HepG2 (cell line): ENCODE data around the gene MRPL50. TPM values are rescaled to one million over a fixed set of nuclear protein-coding genes. Genes with fewer than 3 reads are reported as not detected.
A peak's percentile ranks its signal among the peaks of the same experiment; 100 is the strongest.

Experiments used
- AKAP8 ChIP-seq: sonication (generic); formaldehyde crosslinking; IDR thresholded peaks from 2 replicates; pipeline ENCODE4 v1.5.1; 2020; ENCODE audit warnings: mild to moderate bottlenecking, missing genetic modification reagents
- DMTF1 ChIP-seq: sonication (generic); formaldehyde crosslinking; IDR thresholded peaks from 2 replicates; pipeline ENCODE4 v1.4.0; 2020; ENCODE audit warnings: mild to moderate bottlenecking, missing genetic modification reagents
- EHMT2 ChIP-seq: fragments of 200-600 bp; sonication (generic); IDR thresholded peaks from 2 replicates; pipeline ENCODE4 v1.7.0; 2017; ENCODE audit warnings: antibody characterized with exemption, low read depth, low read length, borderline replicate concordance
- ELF4 ChIP-seq: sonication (generic); formaldehyde crosslinking; IDR thresholded peaks from 2 replicates; pipeline ENCODE4 v1.5.0; 2020; ENCODE audit warnings: missing genetic modification reagents, mild to moderate bottlenecking, moderate library complexity, borderline replicate concordance
- GATAD1 ChIP-seq: IDR thresholded peaks from 2 replicates; pipeline ENCODE4 v1.6.1; 2016; ENCODE audit warnings: missing genetic modification reagents, missing compliant biosample characterization
- HOXA3 ChIP-seq: sonication (generic); formaldehyde crosslinking; IDR thresholded peaks from 2 replicates; pipeline ENCODE4 v1.5.0; 2020; ENCODE audit warnings: missing genetic modification reagents
- KDM5A ChIP-seq: fragments of 200-600 bp; sonication (generic); IDR thresholded peaks from 2 replicates; pipeline ENCODE4 v1.7.0; 2018; ENCODE audit warnings: antibody characterized with exemption, mild to moderate bottlenecking, low read length, borderline replicate concordance
- MYC ChIP-seq: sonication (generic); formaldehyde crosslinking; IDR thresholded peaks from 2 replicates; pipeline ENCODE4 v1.9.0; 2021; ENCODE audit warnings: missing genetic modification reagents, borderline replicate concordance
- NFIC ChIP-seq: IDR thresholded peaks from 2 replicates; pipeline ENCODE4 v1.6.1; 2012; ENCODE audit warnings: mild to moderate bottlenecking, low read length, inconsistent platforms
- PLSCR1 ChIP-seq: sonication (generic); formaldehyde crosslinking; IDR thresholded peaks from 2 replicates; pipeline ENCODE4 v1.5.0; 2020; ENCODE audit warnings: missing genetic modification reagents, mild to moderate bottlenecking, borderline replicate concordance
- RERE ChIP-seq: IDR thresholded peaks from 2 replicates; pipeline ENCODE4 v1.6.1; 2016; ENCODE audit warnings: low read depth, missing genetic modification reagents, missing compliant biosample characterization
- SRF ChIP-seq: IDR thresholded peaks from 2 replicates; pipeline ENCODE4 v1.6.1; 2011; ENCODE audit warnings: mild to moderate bottlenecking, low read depth, low read length, moderate library complexity
- SRSF9 ChIP-seq: fragments of 200-400 bp; formaldehyde crosslinking; IDR thresholded peaks from 2 replicates; pipeline ENCODE4 v1.6.1; 2018; ENCODE audit warnings: borderline replicate concordance, mild to moderate bottlenecking, low read depth, low read length; ENCODE audit not compliant: insufficient read depth, poor library complexity, severe bottlenecking
- SSRP1 ChIP-seq: IDR thresholded peaks from 2 replicates; pipeline ENCODE4 v1.6.1; 2016; ENCODE audit warnings: control low read depth
- ZNF207 ChIP-seq: fragments of 450-650 bp; IDR thresholded peaks from 2 replicates; pipeline ENCODE4 v1.6.1; 2016; ENCODE audit warnings: antibody characterized with exemption, borderline replicate concordance
- ZNF256 ChIP-seq: sonication (generic); formaldehyde crosslinking; conservative IDR thresholded peaks from 2 replicates; pipeline ENCODE4 v1.4.0; 2020; ENCODE audit warnings: missing genetic modification reagents
- ZNF562 ChIP-seq: sonication (generic); formaldehyde crosslinking; IDR thresholded peaks from 2 replicates; pipeline ENCODE4 v1.8.0; 2022; ENCODE audit warnings: missing genetic modification reagents, borderline replicate concordance
- ZNF589 ChIP-seq: sonication (generic); formaldehyde crosslinking; conservative IDR thresholded peaks from 2 replicates; pipeline ENCODE4 v1.8.0; 2022; ENCODE audit warnings: mild to moderate bottlenecking, moderate library complexity, missing genetic modification reagents
- ZNF703 ChIP-seq: sonication (generic); formaldehyde crosslinking; IDR thresholded peaks from 2 replicates; pipeline ENCODE4 v1.5.1; 2020; ENCODE audit warnings: missing genetic modification reagents, mild to moderate bottlenecking, moderate library complexity, borderline replicate concordance
- polyA plus RNA-seq, 8 experiments: library from polyadenylated mRNA; depleted of rRNA in 3 of 8; stranded (reverse) in 7 of 8; unstranded in 1 of 8; fragments of >200 nt; fragmentation: Illumina TruSeq in 4 of 8; extraction: Trizol in 4 of 8; gene quantifications; 2 replicates each; pipeline versions ENCODE4 v1.2.1 to v1.2.3, GENCODE V29; 2011 to 2016; ENCODE audit warnings: low read depth in 4 of 8, missing spikeins in 1 of 8, mixed read lengths in 1 of 8; ENCODE audit not compliant: insufficient read depth in 1 of 8
- total RNA-seq, 5 experiments: library from RNA; depleted of rRNA; stranded (reverse); fragments of >200 nt; fragmentation: Illumina TruSeq; extraction: Trizol; gene quantifications; 2 replicates each; pipeline ENCODE4 v1.2.3, GENCODE V29; 2016; ENCODE audit warnings: low read depth in 1 of 5
- TF ChIP-seq, protein P1 (sequence below): IDR thresholded peaks from 2 replicates; pipeline ENCODE4 v1.6.1; 2016; ENCODE audit warnings: mild to moderate bottlenecking

Gene MRPL50
- total and polyA plus RNA-seq, 2 of the 13 experiments (the other 11 are each of a cell fraction or from before 2014, with no cell fraction given), result 37.1 to 70.0 TPM

GRCh38 chr9:101445353-101446029 is 47.1 kb upstream of the MRPL50 start (continued):
- TF ChIP-seq KDM5A, result peak; percentile 59; the same call in 1 of the 2 replicates
- peak; percentile 42; the same call in 1 of the 2 replicates for TF ChIP-seq SSRP1 (CRISPR knock-in tag)
- no peak for TF ChIP-seq DMTF1 (CRISPR knock-in tag)
- TF ChIP-seq PLSCR1, result no peak
- no peak for TF ChIP-seq ZNF207
- TF ChIP-seq, protein P1, sequence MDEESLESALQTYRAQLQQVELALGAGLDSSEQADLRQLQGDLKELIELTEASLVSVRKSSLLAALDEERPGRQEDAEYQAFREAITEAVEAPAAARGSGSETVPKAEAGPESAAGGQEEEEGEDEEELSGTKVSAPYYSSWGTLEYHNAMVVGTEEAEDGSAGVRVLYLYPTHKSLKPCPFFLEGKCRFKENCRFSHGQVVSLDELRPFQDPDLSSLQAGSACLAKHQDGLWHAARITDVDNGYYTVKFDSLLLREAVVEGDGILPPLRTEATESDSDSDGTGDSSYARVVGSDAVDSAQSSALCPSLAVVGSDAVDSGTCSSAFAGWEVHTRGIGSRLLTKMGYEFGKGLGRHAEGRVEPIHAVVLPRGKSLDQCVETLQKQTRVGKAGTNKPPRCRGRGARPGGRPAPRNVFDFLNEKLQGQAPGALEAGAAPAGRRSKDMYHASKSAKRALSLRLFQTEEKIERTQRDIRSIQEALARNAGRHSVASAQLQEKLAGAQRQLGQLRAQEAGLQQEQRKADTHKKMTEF, result peak; percentile 68
- peak; percentile 73; the same call in 1 of the 2 replicates for TF ChIP-seq EHMT2
- no peak for TF ChIP-seq ZNF562 (CRISPR knock-in tag)
- 0 out of 2 replicates have a peak, but pooled peaks have one; percentile 53 for TF ChIP-seq ZNF703 (CRISPR knock-in tag)
- no peak for TF ChIP-seq ELF4 (CRISPR knock-in tag)
- no peak for TF ChIP-seq RERE
- no peak for TF ChIP-seq AKAP8 (CRISPR knock-in tag)
- no peak for TF ChIP-seq HOXA3 (CRISPR knock-in tag)
- peak; percentile 86 for TF ChIP-seq NFIC
- no peak for TF ChIP-seq SRF
- no peak for TF ChIP-seq SRSF9
- TF ChIP-seq GATAD1 (CRISPR knock-in tag), result peak; percentile 10; the same call in 1 of the 2 replicates
- no peak for TF ChIP-seq ZNF589
- no peak for TF ChIP-seq ZNF256
- no peak for TF ChIP-seq MYC (CRISPR knock-in tag)
